T-helper 2 cell treated with Interferon-gamma antibody and Interleukin-4, amounts not matched to agents 5 μg/mL and 100 μg/mL, for 36 hours (primary cell): Measurements from ENCODE around the gene TRIM49B.
"Not testable (repeated sequence)": the region's sequence is repeated elsewhere in the genome, so short reads cannot be mapped to it uniquely, and the experiment has no call there.

Experiments
- DNase-seq: peaks from one replicate; pipeline ENCODE4 v3.0.0; 2021; ENCODE audit warnings: low spot score
- H3K27ac Mint-ChIP-seq: one replicate; pipeline ENCODE4 v1.8.0; 2021; ENCODE audit warnings: mild to moderate bottlenecking, mixed read lengths
- H3K27me3 Mint-ChIP-seq: one replicate; pipeline ENCODE4 v1.8.0; 2021; ENCODE audit warnings: low read depth, mixed read lengths
- H3K36me3 Mint-ChIP-seq: one replicate; pipeline ENCODE4 v1.8.0; 2021; ENCODE audit warnings: low read depth, mixed read lengths
- H3K4me1 Mint-ChIP-seq: one replicate; pipeline ENCODE4 v1.8.0; 2021; ENCODE audit warnings: low read depth, mixed read lengths
- H3K4me3 Mint-ChIP-seq: one replicate; pipeline ENCODE4 v1.8.0; 2022; ENCODE audit warnings: mild to moderate bottlenecking, moderate library complexity, mixed read lengths
- H3K9me3 Mint-ChIP-seq: one replicate; pipeline ENCODE4 v1.8.0; 2021; ENCODE audit warnings: mixed read lengths

The TRIM49B gene

GRCh38 chr11:49028523-49028922 is at the start of gene TRIM49B:
Gene TRIM49B, plus strand, starts transcription at chr11:49028823. Its CDS starts 2,777 bp downstream, at chr11:49031600.
- not testable (repeated sequence) for H3K9me3 Mint-ChIP-seq

GRCh38 chr11:48983785-48984184 is 44.8 kb upstream of the TRIM49B start, which contains the start of gene TRIM51G:
Gene TRIM51G, minus strand, starts transcription at chr11:48983885. Its CDS starts 2,190 bp downstream, at chr11:48981695.
- not testable (repeated sequence) for H3K27ac Mint-ChIP-seq, H3K9me3 Mint-ChIP-seq, H3K4me1 Mint-ChIP-seq, H3K27me3 Mint-ChIP-seq, DNase-seq, H3K4me3 Mint-ChIP-seq, H3K36me3 Mint-ChIP-seq

More at GRCh38 chr11:49028523-49028922, at the start of gene TRIM49B:
- H3K4me3 Mint-ChIP-seq, H3K27ac Mint-ChIP-seq, H3K27me3 Mint-ChIP-seq, H3K4me1 Mint-ChIP-seq, DNase-seq, H3K36me3 Mint-ChIP-seq: not testable (repeated sequence)

GRCh38 chr11:49048229-49048628 is 19.6 kb downstream of the TRIM49B start:
- not testable (repeated sequence) for H3K4me1 Mint-ChIP-seq, H3K27me3 Mint-ChIP-seq, H3K4me3 Mint-ChIP-seq, DNase-seq, H3K36me3 Mint-ChIP-seq, H3K27ac Mint-ChIP-seq
- peaks cover 12% of the 10 kb centered on the region for H3K9me3 Mint-ChIP-seq

- H3K4me3 Mint-ChIP-seq, H3K36me3 Mint-ChIP-seq, H3K27me3 Mint-ChIP-seq, H3K9me3 Mint-ChIP-seq, DNase-seq, H3K4me1 Mint-ChIP-seq, H3K27ac Mint-ChIP-seq: not testable (repeated sequence)
Measured at GRCh38 chr11:49049821-49050220, 21.2 kb downstream of the TRIM49B start.

- DNase-seq, H3K4me3 Mint-ChIP-seq, H3K27me3 Mint-ChIP-seq, H3K4me1 Mint-ChIP-seq, H3K36me3 Mint-ChIP-seq, H3K9me3 Mint-ChIP-seq, H3K27ac Mint-ChIP-seq: not testable (repeated sequence)
Measured at GRCh38 chr11:49059012-49059411, 30.4 kb downstream of the TRIM49B start, which contains the start of gene TRIM64C. Gene TRIM64C, minus strand, starts transcription at chr11:49059112. Its CDS starts 0 bp downstream, at chr11:49059112.

GRCh38 chr11:49069897-49070296 is 41.3 kb downstream of the TRIM49B start:
- H3K27ac Mint-ChIP-seq, DNase-seq, H3K4me1 Mint-ChIP-seq, H3K36me3 Mint-ChIP-seq, H3K4me3 Mint-ChIP-seq, H3K9me3 Mint-ChIP-seq, H3K27me3 Mint-ChIP-seq: not testable (repeated sequence)
